Measurements from ENCODE around the gene CD164L2.
"Not testable (repeated sequence)": the region's sequence is repeated elsewhere in the genome, so short reads cannot be mapped to it uniquely, and the experiment has no call there.

CD164L2 gene

DNA sequence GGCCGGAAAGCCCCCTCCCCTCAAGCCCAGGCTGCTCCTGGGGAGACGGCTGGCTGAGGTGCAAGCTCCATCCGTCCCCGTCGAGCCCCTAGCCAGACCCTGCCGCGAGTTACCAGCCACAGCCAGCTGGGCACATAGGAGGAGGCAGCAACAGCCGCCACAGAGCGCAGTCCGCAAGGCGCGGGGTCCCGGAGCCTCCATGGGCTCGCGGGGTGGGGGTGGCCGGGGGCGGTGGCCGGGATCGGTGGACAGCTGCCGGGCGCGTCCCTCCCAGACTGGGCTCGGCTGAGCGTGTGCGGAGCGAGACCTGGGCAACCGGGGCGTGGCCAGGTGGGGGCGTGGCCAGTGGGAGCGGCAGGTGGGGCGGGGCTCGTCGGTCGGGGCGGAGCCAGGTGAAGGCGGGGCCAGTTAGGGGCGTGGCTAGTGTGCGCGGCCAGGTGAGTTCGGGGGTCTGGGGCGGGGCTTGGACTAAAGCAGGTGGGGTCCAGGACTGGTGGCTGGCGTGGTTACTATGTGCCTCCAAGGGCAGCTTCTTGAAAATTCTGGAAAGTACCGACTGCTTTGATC lies at the start of gene CD164L2:
TSS of gene CD164L2 (minus strand) at position 295 of the 567 bp plus-strand sequence. CDS start at position 201, 94 bp downstream.
- peak in 1 of 2 experiments; percentile 78 for DNase-seq

DNA sequence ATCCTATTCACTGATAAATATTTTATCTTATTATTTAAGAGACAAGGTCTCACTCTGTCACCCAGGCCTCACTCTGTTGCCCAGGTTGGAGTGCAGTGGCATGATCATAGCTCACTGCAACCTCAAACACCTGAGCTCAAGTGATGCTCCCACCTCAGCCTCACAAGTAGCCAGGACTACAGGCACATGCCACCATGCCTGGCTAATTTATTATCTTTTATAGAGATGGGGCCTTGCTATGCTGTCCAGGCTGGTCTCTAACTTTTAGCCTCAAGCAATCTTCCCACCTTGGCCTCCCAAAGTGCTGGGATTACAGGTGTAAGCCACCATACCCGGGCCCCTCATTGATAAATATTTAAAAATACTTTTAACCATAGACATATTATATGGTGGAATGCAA lies 49.6 kb upstream of the CD164L2 start:
- not testable (repeated sequence) for DNase-seq

DNA sequence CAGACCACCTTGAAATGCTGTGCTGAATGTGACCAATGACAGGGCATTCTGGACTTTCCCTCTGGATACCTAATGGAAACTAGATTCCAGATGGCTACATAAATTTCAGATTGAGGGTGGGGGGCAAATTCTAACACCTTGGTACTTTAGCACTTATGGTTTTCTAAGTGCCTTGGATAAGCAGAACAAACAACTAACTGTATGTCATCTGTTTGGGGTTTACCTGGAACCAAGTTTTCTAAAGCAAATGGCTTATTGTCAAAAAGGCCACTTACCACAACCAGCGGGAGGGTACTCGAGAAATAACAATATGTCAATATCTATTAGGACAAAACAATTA lies 48.4 kb upstream of the CD164L2 start:
- no peak for DNase-seq

DNA sequence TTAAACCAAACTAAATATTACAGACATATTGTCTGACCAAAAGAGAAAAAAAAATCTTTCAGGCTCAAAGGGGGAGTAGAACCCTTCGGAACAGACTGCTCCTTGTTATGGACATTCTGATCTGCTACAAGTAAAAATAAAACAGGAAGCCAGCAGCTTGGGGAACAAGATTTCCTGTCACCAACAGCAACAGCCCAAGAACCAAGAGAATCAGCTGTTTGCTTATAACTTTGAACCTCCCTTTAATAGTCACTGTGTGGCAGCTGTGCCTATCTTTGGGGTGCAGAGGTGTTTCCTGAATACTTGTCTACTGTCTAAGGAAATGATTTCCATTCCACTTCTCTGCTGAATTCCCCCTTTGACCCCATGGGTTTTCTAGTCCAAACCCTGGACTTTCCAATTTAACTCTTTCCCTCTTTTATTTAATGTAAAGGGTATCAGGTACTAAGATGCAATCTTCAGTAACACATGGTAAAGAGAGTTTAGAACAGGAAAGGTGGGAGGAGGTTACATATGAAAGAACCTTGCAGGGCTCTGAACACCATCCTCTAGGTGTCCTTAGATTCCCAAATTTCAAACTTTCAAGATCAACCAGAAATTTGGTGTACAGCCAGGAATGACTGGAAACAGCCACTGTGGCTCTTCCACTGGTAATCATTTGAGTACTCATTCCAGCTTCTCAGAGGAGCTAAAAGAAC lies 47.9 kb upstream of the CD164L2 start:
- DNase-seq = no peak

DNA sequence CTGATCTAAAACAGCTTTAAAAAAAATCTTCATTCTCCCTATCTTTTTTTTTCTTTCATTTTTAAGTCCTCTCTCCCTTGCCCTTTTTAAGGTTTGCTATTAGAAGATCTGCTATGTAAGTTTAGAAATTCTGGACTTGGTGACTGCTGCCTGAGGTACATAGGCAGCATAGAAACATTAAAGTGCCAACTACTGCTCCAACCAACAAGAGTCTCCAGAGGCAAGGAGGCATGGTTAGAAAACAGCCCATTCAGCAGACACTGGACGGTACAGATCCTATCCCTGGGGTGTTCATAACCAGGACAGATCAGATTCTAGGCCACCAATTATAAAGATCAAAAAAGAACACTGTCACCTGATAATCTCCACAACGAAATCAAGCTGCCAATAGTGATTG lies 45.9 kb upstream of the CD164L2 start:
- no peak for DNase-seq

DNA sequence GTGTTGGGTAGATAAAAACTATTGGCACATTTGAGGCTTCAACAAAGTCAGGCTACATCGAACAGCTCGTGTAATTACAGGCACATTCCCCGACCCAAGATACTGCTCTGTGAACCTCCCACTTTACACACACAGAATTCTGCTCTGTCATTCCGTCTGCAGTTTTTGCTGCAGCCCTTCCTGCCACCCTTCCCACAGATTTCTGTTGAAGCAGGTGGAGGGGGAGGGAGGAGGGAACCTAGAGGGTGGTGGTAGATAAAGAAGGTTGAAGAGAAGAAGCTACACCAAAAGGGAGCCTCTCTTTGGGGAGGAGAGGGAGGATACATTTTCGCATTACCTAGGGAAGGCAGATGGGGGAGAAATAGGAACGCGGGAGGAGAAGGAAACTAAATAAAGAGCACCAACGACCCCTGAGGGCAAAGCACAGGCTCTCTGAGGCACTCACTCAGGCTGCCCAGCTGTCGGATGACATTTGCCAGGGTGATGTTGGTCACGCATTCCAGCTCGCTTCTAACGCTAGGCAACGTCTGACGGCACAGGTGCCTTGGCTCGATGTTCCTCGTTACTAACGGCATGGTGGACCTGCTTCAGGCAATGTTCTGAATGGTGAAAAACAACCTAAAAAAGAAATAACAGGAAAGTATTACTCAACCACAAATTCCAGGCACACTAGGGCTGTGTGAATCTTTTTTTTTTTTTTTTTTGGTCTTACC lies 45.3 kb upstream of the CD164L2 start:
- peak; percentile 13 to 35 for DNase-seq

DNA sequence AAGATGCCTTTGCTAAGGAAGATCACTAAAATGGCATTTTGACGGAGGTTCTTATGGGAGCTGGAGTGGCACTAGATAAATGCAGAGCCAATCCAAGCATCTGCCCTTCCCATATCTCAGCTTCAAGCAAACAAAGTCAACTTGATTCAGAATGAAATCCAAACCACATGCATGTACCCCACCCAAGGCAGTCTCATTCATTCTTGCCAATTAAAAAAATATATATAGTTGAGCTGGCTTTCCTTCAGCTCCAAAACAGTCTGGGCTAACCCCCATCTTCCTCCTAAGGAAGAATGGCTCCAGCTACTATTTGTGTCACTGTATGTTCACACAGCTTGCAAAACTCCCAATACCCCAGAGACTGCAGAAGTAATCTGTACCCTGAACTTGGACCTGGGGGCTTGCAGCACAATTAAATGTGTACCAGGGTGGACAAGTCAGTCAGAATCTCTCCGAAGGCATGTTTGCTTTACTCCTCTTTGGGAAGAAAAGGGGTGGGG lies 44.7 kb upstream of the CD164L2 start:
- no peak for DNase-seq

DNA sequence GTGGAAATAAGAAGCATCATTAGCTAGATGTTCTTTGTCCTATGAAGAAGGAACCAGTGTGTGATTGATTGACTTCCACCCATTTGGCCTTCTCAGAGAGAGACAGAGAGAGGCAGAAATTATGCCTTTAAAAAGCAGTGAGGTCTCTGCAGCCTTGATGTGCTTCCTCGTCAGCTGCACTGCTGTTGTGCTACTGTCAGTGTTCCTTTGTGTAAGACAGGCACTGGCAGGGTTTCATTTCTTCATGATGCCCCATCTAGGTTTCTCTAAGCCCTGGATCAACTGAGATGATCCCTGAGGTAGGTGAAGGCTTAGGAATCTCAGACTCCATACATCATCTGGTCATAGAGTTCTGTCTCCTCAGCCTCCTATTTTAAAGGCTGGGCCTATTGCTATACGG lies 44.2 kb upstream of the CD164L2 start:
- DNase-seq = no peak

DNA sequence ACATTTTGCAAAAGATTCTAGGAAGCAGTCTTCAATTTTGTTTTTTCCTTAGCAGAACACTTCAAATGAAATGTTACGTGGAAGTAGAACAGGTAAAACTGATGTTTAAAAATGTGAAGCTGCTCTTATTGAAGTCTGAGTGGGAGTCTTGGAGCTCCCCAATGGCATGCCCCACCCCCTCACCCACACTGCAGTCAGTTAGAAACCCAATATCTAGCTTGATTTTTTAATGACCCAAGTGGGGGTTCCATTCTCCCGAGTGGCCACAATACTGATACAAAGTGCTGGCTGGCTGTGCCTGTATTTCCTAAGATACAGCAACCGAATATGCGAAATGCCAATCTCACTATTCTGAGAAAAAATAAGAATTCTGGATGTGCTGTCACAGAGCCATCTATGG lies 40.6 kb upstream of the CD164L2 start:
- DNase-seq = no peak

DNA sequence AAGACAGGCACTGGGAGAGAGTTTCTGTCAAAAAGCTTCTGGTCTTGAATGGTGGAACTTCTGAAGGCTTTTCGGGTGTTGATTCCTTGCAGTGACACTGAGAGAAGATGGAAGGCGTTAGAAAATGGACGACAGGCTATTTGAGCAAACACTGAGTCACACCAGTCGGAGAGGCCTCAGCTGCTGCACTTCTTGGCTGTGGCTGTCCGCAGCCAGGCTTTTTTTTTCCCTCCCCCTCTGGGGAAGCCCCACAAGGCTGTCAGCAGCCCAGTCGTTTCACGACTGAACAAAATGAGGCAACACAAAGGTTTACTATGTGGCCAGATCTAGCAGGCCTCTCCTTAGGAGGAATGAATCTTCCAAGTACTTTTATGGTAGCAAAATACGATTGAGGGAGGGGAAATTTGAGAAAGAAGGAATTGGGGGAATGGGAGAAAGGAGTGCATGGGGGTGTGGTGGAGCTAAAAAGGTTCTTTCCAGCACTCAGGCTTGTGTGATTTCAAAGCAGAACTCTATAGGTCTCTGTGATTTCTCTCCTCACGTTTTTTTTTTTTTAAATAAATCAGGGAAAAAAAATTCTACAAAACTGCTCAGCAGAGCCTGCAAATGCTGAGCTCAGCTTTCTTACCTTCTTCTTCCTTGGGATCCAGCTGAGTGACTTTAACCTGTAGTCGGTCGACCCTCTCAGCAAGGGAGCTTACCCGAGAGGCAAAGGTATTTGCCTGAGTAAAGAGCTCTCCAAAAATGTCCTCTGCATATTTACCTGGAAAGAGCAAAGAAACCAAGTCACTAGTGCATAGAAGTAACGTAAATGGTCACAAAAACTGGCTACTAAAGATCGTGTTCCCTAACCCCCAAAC lies 35.4 kb upstream of the CD164L2 start:
- DNase-seq = no peak

DNA sequence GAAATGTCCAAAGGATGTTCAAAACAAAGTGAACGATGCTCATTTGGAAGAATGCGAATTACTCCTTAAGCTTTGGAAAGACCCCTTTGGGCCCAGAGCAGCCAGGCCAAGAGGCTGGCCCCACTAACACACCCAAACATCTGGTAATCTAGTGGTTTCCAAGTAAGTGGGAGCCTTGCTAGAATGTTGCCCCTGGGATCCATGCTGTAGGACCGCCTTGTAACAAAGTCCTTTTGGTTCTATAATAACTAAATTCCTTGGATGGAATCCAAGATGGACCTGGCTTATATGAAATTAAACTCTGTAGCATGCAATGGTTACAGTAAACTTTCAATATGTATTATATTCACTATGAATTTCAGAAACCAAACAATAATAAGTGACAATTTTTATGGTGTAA lies 34.6 kb upstream of the CD164L2 start:
- DNase-seq = no peak

DNA sequence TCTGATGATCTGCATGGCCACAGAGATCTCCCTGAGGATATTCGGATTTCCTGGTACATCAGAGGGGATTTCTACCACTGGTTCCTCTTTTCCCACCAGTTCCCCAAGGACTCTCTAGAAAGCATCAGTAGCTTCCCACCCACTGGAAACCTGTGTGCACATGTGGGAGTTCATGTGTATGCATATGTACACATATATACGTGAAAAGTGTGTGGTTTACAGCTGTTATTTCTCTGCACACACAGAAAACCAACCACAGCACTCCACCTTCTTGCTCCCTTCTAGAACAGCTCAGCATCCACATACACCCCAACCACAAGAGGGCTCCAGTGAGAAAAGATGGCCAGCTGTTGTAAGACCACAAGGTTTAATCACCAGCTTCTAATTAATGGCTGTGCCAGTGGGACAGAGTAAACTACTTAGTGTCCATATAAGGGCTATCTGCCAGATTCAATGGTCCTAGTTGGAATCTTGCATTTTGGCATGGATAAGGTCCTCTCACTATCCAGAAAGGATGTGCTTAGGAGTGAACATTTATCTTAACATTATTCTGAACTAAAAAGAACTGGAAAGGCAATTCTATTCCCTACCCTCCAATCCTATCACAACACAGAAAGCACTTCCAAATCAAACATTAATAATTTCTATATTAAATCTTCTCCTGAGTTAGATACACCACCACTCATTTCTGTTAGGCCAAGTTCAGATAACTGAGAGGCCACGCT lies 33.4 kb upstream of the CD164L2 start:
- DNase-seq = peak in 1 of 2 experiments; percentile 62

DNA sequence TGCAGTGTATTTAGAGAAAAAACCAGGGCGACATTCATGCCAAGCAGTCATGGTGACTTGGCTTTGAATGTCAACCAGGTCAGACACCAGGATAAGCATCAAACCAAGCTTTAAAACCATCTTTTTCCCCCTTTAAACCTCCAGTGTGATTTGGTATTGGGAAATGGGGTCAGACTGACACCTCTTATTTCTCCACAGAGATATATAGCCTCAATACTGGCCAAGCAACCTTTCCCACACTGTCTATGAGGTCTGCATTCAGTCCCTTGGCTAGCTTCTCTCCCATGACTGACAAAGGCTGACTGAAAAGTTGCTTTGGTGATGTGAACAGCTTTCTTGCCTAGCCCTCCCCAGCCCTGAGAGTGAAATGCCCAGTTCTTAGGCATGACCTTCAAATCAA lies 31.0 kb upstream of the CD164L2 start:
- no peak for DNase-seq

DNA sequence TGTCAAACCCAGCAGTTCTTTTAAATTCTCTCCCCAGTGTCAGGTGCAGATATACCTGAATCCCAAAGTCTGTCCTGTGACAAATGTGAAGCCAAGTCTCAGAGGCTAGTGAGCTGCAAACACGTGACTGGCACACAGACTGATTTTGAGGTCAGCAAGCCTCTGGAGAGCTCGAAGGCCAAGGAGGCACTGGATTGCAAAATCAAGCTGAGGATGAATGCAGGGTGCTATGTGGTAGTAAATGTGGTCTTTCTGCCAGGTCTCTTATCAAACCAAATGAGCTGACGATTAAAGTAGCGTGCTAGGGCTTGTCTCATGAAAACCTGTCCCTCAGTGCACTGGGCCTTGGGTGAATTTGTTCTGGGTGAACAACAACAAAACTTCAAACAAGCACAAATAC lies 29.9 kb upstream of the CD164L2 start:
- no peak for DNase-seq

DNA sequence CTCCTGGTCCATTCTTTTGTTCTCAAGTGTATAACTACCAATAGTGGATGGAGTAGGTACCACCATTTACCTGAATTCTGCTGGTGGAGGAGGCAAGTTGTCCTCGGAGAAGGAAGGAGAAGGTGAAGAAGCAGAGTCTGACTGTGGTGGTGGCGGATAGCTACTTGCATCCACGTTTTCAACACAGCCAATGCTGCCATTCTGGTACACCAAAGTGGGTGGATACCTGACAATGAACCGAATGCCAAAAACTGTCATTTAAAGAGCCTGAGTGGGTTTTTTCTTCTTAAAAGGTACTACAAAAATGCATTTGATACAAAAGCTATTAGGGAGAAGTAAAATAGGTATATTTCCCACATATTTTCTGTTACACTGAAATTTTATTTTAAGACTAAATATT lies 29.4 kb upstream of the CD164L2 start:
- no peak for DNase-seq

DNA sequence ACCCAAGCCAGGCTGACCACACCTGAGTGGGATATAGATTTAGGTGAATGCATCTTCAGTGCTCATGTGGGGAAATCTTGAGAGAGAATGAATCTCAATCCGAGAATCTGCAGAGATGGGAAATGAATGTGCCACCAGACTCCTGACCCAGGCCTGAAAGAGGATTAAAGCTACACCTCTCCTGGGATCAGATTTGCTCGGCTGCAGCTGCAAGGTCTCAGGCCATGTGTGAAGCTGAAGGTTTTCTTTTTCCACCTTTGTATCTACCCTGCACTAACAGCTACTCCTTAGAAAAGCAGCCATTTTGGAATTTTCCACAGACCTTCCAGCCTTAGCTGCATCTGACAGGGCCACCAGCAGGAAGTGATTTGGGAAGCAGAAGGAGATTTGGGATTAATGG lies 27.6 kb upstream of the CD164L2 start:
- DNase-seq = no peak

DNA sequence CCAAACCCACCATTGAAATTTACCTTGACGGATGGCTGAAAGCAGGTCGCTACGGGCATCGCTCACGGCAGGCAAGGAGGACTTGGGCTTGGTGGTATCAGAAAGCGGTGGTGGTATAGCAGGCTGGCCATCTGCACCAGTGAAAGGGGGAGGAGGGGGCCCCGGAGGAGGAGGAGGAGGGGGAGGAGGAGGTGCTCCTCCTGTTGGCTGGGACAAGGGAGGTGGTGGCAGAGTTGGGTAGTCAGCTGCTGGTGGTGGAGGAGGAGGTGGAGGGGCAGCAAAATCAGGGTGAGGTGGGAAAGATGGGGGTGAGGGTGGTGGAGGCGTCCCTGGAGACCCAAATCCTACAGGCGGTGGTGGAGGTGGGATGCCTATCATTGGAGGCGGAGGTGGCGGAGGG lies 26.5 kb upstream of the CD164L2 start:
- DNase-seq = no peak

DNA sequence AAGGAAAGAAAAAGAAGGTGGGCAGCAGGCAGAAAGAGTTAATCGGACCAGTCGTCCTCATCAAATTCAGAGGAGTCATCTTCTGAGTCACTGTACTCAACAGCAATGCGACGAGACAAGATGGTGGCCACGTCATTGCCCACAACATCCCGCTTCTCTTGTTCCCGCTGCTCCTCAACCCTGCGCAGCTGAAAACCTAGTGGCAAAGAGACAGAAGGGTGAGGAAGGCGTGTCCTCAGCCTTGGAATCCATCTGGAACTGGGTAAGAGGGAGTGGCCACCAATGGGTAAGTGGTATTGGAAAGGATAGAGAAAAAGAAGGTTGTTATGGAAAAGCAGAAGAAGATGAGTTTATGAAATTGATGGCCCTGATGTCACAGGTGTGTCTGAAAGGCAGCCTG lies 25.0 kb upstream of the CD164L2 start:
- no peak for DNase-seq

DNA sequence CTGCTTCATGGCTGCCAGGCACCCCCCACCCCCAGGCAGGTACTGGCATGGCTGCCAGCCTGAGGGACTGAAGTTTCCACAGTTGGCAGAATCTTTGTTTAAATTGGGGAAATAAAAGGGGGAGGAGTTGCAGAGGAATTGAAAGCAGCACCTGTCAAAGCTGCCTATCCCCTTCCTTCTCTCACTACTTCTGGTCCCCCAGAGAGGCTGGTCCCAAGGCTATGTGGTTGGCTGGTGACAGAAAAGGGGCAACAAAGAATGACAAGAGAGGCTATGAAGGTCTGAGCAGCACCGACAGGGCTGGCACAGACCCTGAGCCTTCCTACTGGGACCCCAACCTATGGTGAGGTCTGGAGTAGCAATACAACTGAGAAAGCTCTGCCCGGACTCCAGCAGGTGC lies 23.7 kb upstream of the CD164L2 start:
- not testable (repeated sequence) for DNase-seq

DNA sequence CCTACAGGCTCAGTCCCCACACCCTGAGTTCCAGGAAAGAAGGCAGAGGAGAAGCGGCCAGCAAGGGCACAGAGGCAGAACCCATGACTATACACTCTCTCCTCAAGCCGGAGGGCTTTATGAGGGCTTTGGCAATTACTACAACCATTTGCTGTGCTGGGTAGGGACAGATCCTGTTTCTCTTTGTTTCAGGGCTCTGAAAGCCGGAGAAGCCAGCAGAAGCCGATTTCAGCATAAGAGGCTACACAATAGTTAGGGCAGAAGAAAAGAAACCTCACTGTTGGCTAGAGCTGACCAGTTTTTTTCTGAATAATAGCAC lies 23.2 kb upstream of the CD164L2 start:
- DNase-seq = no peak

DNA sequence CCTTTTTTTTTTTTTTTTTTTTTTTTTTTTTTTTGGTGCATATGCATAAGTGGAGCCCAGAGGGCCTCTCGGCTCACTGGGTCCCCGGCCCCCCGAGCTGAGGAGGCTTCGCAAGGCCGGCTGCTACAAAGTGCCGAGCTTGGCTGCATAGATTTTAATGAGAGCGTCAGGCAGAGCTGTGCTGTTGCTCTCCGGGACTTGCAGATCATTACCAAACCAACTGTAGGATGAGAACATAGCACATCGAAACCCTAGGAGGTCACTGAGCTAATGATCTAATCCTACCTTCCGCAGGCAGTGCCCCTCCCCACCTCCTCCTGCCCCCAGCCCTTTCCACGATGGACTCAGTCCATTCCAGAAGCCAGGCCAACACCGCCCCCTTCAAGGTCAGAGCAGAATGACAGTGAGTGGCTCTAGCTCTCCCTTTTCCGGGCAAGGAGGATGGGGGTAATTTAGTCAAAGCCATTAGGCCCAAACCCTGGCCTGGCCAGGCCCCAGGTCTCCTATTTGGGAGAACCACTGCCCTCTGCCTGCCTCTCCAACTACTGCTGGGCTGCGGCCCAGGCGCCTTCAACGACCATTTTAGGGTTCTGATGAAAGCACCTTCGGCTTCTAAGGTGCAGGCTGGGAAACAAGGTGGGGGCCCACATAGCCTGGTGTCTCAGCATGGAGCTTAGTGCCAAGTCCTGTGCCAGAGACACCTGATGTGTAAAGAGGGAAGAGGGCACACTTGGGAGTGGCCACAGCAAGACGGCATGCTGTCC lies 22.6 kb upstream of the CD164L2 start:
- not testable (repeated sequence) for DNase-seq

DNA sequence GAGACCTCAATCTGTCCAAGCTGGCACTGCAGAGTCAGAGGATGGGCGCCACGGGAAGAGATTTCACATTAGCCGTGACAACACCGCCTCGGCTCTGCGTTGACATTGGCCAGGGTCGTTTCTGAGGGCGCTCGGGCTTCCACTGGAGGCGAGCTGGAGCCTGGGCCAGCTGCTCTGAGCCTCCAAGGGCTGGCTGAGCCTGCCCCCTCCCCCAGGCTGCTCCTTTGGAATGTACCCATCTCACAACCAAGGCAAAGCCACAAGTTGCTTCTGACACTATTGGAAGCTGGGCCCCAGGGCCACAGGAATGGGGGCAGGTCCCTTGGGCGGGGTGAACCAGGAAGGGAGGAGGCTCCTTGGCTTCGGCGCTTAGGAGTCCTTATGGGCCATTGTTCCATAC lies 21.9 kb upstream of the CD164L2 start:
- DNase-seq = no peak

Data from NCI-H526 (cell line).